Tibial artery (tissue), 4 donors: Measurements from ENCODE around the gene CD226.
"Not testable (repeated sequence)": the region's sequence is repeated elsewhere in the genome, so short reads cannot be mapped to it uniquely, and the experiment has no call there.

Source experiments
- DNase-seq, 2 donors: peaks; one replicate each; pipeline ENCODE4 v3.0.0-alpha.2; 2019
- H3K27ac ChIP-seq, 2 donors: fragments of 200-600 bp; sonication (generic) in 1 of 2; 1 replicate in 1 of 2; 2 replicates in 1 of 2; pipeline ENCODE4 v1.5.1; 2018 to 2019; ENCODE audit warnings: mild to moderate bottlenecking in 1 of 2
- H3K27me3 ChIP-seq, 2 donors: fragments of 200-600 bp; sonication (generic) in 1 of 2; one replicate each; pipeline versions ENCODE4 v1.5.1 to v1.6.0; 2016 to 2019
- H3K36me3 ChIP-seq, 3 donors: fragments of 200-600 bp; sonication (generic) in 2 of 3; one replicate each; pipeline ENCODE4 v1.5.1; 2016 to 2019; ENCODE audit warnings: mild to moderate bottlenecking in 2 of 3
- H3K4me1 ChIP-seq, 4 donors: fragments of 200-600 bp; sonication (generic) in 2 of 4; 1 replicate in 3 of 4; 2 replicates in 1 of 4; pipeline ENCODE4 v1.5.1; 2016 to 2019
- H3K4me3 ChIP-seq, 2 donors: fragments of 200-600 bp; sonication (generic) in 1 of 2; 1 replicate in 1 of 2; 2 replicates in 1 of 2; pipeline ENCODE4 v1.5.1; 2018 to 2019; ENCODE audit warnings: mild to moderate bottlenecking in 2 of 2
- H3K9me3 ChIP-seq, 3 donors: fragments of 200-600 bp; sonication (generic) in 1 of 3; one replicate each; pipeline ENCODE4 v1.5.1; 2016 to 2019
- intact Hi-C: fragments of 100-400 bp; cut with DNase I; formaldehyde crosslinking; loops from one replicate; pipeline ENCODE4 v1.15.0; 2023; ENCODE audit warnings: low total_unique reads
- TF ChIP-seq, protein P1 (sequence below), 2 experiments: fragments of 200-600 bp in 1 of 2; fragments of 450-650 bp in 1 of 2; IDR thresholded peaks; one replicate each; pipeline ENCODE4 v1.5.1; 2017 to 2019; ENCODE audit warnings: antibody characterized with exemption in 2 of 2, mild to moderate bottlenecking in 1 of 2, moderate library complexity in 1 of 2

Gene CD226

DNA sequence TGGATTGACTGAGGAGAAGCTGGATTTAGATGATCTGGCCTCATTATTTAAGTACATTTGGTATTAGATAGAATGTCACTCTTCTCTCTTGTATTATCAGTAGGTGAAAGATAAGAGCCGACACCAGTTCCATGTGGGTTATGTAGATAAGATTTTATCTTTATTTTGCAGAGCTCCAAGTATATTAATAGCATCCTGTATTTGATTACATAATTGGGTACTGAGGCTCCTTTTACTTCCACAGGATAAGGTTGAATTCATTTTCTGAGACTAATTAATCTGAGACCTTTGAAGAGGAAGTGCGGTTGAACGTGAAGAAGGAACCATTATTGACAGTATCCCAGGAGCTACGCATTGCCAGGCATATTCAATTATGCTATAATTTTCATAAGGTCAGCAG is 32.8 kb upstream of the CD226 start:
- intact Hi-C loops: no loop called here
- no peaks in the 10 kb centered on the region for H3K27me3 ChIP-seq
- no peak overlapping the region for H3K27ac ChIP-seq
- TF ChIP-seq, protein P1, sequence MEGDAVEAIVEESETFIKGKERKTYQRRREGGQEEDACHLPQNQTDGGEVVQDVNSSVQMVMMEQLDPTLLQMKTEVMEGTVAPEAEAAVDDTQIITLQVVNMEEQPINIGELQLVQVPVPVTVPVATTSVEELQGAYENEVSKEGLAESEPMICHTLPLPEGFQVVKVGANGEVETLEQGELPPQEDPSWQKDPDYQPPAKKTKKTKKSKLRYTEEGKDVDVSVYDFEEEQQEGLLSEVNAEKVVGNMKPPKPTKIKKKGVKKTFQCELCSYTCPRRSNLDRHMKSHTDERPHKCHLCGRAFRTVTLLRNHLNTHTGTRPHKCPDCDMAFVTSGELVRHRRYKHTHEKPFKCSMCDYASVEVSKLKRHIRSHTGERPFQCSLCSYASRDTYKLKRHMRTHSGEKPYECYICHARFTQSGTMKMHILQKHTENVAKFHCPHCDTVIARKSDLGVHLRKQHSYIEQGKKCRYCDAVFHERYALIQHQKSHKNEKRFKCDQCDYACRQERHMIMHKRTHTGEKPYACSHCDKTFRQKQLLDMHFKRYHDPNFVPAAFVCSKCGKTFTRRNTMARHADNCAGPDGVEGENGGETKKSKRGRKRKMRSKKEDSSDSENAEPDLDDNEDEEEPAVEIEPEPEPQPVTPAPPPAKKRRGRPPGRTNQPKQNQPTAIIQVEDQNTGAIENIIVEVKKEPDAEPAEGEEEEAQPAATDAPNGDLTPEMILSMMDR (IDR thresholded peaks at IDR 0.05): no peak
- peaks cover 11 to 25% (median 18%) of the 10 kb centered on the region in 3 donors for H3K36me3 ChIP-seq
- H3K4me1 ChIP-seq: no peaks in the 10 kb centered on the region
- H3K9me3 ChIP-seq: peaks cover 0 to 24% (median 12%) of the 10 kb centered on the region in 3 donors
- DNase-seq: no peak
- no peak overlapping the region for H3K4me3 ChIP-seq

DNA sequence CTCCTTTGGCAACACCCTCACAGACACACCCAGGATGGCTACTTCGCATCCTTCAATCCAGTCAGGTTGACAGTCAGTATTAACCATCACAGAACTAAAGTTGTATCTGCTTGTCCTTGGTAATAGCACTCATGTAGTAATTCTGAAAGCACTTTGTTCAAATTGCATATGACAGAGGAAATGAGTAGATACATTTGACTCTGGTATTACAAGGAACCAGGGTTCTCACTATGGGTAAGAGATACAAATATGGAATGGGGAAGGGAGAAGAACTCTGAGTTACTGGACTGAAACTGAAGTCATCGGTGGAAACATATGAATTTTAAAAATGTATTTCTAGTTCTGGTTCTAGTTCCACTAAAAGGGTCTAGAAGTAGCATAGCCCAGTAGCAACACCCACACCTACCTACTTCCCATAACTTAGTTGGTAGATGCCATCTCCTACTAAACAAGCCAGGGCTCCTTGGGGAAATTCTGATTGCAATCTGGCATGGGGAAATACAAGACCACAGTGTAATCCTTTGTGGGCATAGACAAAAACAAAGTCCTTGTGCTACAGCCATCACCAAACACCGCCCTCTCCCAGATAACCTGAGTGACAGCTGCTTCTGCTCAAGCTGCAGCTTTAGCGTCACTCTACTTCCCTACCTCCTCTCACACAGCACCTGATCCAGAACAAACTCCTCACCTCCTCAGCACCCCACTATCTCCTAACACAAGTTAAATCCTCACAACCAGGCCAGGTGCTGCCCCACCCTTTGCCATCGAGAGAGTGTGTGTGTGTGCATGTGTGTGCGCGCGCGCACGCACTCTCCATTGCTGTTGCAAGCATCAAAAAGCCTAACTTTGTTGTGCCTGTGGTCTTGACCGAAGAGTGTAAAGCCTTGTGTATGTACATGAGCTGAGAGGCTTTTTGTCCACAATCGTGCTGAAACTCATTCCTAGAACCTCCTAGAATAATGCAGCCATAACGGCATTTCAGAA is 31.4 kb upstream of the CD226 start:
- Histone ChIP-seq H3K4me3 (no peak overlapping the region), H3K9me3 (peaks cover 0 to 24% (median 12%) of the 10 kb centered on the region in 3 donors), H3K4me1 (no peaks in the 10 kb centered on the region), H3K36me3 (peaks cover 11 to 18% (median 18%) of the 10 kb centered on the region in 3 donors), H3K27me3 (no peaks in the 10 kb centered on the region), H3K27ac (no peak overlapping the region)
- TF ChIP-seq, protein P1 (IDR thresholded peaks at IDR 0.05): no peak
- intact Hi-C loops: no loop called here
- DNase-seq: no peak

DNA sequence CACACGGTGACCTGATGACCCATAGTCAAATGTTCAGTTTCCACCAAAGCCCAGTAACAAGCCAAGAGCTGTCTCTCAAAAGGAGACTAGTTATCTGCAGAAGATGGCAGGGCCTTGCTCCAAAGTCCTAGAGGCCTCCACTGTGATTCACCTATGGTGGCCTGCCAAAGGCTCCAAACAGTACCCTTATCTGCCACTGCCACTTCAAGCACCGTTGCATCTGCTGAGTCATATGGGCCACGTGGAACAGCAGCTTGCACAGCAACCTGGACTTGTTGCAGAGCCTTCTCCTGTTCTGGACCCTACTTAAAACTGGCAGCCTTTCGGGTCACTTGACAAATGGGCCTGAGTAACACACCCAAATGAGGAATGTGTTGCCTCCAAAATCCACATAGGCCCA is 27.6 kb upstream of the CD226 start:
- DNase-seq, H3K4me3 ChIP-seq, H3K27me3 ChIP-seq, intact Hi-C loops, H3K27ac ChIP-seq, H3K4me1 ChIP-seq: not testable (repeated sequence)
- H3K36me3 ChIP-seq: peaks cover 11 to 18% (median 14%) of the 10 kb centered on the region in 3 donors
- peaks cover 0 to 24% (median 22%) of the 10 kb centered on the region in 3 donors for H3K9me3 ChIP-seq

DNA sequence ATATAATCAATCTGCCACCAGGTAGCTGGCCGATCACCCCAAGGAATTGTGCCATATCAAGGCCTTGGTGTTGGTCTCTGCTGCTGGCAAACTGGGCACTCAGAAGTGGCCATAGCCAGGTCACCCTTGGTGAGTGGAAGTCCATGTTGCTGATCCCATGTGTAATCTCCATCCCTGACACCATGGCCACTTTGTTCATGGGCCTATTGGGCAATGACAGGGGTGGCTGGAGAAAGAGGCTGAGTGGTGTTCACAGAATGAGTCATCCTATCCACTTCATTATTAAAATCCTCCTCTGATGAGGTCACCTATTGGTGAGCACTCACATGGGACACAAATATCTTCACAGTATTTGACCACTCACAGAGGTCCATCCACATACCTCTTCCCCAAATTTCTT is 26.7 kb upstream of the CD226 start:
- Histone ChIP-seq H3K36me3 (peaks cover 11 to 18% (median 14%) of the 10 kb centered on the region in 3 donors), H3K4me1 (no peaks in the 10 kb centered on the region), H3K27me3 (no peaks in the 10 kb centered on the region), H3K27ac (no peak overlapping the region), H3K9me3 (peaks cover 0 to 24% (median 22%) of the 10 kb centered on the region in 3 donors), H3K4me3 (no peak overlapping the region)
- TF ChIP-seq, protein P1 (IDR thresholded peaks at IDR 0.05): no peak
- no peak for DNase-seq
- intact Hi-C loops: no loop called here

DNA sequence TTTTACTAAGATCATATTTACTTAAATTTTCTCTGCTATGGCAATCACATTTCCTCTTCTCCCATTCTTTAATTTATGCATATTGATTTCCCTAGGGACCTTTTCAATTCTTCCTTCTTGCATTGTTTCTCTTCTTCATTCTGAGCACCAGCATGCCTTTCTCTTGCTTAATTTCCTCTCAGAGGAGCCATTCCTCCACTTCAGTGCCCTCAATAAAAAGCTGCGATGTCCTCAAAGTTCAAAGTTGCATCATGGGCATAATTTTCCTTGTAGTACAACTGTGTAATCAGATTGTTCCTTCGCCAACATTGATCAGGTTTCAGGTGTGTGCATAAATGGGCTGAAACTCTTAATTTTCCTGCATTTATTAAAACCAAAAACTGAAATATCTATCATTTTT is 21.8 kb upstream of the CD226 start:
- Histone ChIP-seq H3K4me1 (no peaks in the 10 kb centered on the region), H3K27ac (no peak overlapping the region), H3K4me3 (no peak overlapping the region), H3K36me3 (no peaks in the 10 kb centered on the region), H3K9me3 (peaks cover 0 to 13% (median 0%) of the 10 kb centered on the region in 3 donors), H3K27me3 (no peaks in the 10 kb centered on the region)
- intact Hi-C loops: no loop called here
- TF ChIP-seq, protein P1 (IDR thresholded peaks at IDR 0.05): no peak
- DNase-seq: no peak

DNA sequence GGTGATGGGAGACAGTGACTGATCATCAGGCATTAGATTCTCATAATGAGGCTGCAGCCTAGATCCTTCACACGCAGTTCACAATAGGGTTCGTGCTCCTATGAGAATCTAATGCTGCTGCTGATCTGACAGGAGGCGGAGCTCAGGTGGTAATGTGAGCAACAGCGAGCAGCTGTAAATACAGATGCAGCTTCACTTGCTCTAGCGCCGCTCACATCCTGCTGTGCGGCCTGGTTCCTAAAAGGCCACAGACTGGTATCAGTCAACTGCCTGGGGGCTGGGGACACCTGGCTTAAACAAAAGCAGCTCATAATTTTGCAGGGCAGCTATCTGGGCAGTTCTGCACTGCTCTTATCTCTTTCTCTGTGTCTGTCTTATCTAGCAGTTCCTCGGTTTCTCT is 20.4 kb upstream of the CD226 start:
- no peaks in the 10 kb centered on the region for H3K4me1 ChIP-seq
- intact Hi-C loops: no loop called here
- no peaks in the 10 kb centered on the region for H3K27me3 ChIP-seq
- no peak overlapping the region for H3K27ac ChIP-seq
- peaks cover 0 to 13% (median 0%) of the 10 kb centered on the region in 3 donors for H3K9me3 ChIP-seq
- no peak for DNase-seq
- no peak overlapping the region for H3K4me3 ChIP-seq
- TF ChIP-seq, protein P1 (IDR thresholded peaks at IDR 0.05): no peak
- no peaks in the 10 kb centered on the region for H3K36me3 ChIP-seq
